MV-4-11 (cell line): ENCODE data around the gene FAM219B.
A peak's percentile ranks its signal among the peaks of the same experiment; 100 is the strongest.
"Not testable (repeated sequence)": the region's sequence is repeated elsewhere in the genome, so short reads cannot be mapped to it uniquely, and the experiment has no call there.

Experiments
- DNase-seq: peaks from one replicate; lab custom pipeline; 2025; lab: John Stamatoyannopoulos, UW

Gene FAM219B

DNA sequence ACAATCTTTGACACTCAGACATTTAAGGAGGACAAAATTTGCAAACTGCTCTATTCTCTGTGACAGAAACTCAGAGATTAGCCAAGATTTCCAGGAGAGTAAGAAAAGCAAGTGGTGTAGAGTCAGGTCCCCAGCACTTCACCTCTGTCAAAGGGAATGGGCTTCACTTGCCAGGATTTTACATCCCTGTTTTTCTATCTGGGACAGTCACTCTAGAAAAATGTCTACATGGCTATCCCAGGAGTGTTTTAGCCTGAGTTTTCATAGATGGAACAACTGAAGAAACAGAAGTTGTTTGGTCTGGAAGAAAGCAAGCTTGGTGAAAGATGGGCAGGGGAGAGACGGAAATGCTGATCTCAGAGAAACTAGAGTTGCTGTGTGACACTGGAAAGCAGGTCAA lies 3.0 kb downstream of the FAM219B start:
- DNase-seq = no peak

DNA sequence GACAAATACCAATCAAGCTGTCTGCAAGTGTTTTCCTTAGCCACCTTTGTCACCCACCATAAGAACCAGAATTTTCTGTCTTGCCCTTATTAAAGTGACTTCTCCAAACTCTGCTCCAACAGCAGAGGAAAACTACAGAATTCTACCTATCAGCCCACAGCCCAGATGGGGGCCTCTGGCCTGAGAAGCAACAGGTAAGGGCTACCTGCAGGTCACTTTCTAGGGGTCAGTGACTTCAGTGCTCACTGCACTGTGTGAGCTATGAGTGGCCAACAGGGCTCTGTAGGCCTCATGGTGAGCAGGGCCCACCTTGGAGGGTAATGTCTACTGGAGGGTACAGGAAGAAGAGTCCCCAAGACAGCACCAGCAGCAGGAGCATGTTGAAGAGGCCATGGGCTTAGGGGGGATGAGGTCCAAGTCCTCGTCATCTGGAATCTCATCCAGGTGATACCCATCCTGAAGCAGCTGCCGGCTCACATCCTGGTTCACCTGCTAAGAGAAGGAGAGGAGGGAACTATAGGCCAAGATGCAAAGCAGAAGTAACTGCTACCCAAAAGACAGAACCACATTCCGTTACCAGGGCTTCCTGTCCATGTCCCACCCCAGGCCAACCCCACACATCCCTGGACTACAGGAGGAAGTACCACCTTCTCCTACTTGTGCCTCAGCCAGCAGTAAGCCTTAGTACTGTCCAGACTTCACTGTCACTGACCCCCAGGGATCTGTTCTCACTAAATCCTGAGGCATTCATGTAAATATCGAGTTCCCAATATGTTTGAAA lies 4.2 kb downstream of the FAM219B start:
- no peak for DNase-seq

DNA sequence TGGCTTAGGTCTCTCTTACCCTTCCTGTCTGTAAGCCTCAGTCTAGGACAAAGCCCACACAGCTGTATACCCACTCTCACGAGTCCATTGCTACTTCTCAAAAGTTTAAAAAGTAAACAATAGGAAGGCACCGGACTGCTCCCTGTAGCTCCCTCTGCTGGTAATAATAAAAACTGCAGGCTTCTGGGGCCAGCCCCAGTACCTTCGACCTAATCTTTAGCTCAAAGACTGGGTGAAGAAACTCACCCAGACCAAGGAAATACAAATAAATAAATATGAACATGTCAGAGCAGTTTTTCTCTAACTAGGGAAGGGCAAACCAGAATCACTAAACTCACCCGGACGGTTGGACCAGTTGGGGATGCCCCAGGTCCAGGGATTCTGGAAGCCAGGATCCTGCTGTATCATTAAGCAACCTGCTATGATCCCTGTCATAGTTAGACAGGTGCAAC lies 5.0 kb downstream of the FAM219B start:
- peak; percentile 65 for DNase-seq

DNA sequence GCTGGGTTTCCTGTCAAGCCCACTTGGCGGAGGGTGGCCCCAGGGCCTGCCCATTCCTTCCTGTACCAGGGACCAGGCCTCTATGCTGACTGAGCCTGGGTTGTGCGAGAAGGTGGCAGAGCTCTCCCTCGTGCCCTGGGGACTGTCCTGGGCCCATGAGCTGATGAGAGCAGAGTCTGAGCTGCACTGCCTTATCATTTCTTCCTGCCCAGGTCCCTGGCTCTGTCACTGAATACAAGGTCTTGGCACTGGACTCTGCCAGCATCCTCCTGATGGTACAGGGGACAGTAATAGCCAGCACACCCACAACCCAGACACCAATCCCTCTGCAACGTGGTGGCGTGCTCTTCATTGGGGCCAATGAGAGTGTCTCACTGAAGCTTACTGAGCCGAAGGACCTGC lies 9.3 kb downstream of the FAM219B start:
- no peak for DNase-seq

DNA sequence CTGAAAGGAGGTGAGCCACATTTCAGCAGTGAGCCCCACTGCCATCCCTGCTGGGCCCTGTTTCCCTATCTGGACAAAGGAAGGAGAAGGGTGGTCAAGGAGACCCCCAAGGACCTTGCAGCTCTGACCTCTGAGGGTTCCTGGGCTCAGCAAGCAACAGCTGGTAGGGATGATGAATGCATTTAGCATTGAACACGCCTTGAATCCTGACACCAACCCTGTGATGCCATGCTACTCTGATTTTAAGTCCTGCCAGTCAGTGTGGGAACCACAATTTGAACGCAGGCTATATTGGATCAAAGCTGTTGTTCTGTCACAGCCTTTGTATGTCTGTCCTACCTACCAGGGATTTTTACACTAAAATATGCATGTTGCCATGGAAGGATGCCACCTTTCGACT lies 10.3 kb downstream of the FAM219B start:
- no peak for DNase-seq

DNA sequence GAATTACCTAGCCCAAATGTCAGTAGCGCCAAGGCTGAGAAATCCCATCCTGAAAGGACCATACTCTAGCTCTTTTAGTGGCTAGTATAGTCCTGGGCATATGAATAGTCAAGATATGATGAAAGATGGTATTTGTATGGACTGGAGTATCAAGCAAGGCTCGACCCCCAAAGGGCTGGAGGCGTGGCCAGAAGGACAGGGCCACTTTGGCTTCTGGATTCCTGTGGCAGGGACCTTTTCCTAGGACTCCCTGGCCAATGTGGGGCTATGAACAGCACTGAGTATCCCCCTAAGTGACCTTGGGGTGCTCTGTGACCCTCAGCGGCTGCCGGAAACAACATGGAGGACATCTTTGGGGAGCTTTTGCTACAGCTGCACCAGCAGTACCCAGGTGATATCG lies 10.8 kb downstream of the FAM219B start:
- no peak for DNase-seq

DNA sequence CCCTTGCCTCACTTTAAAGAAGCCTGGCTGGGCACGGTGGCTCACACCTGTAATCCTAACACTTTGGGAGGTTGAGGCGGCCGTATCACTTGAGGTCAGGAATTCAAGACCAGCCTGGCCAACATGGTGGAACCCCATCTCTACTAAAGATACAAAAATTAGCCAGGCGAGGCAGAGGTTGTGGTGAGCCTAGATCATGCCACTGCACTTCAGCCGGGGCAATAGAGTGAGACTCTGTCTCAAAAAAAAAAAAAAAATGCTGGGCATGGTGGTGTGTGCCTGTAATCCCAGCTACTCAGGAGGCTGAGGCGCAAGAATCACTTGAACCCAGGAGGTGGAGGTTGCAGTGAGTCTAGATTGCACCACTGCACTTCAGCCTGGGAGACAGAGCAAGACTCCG lies 12.3 kb downstream of the FAM219B start:
- DNase-seq = not testable (repeated sequence)

DNA sequence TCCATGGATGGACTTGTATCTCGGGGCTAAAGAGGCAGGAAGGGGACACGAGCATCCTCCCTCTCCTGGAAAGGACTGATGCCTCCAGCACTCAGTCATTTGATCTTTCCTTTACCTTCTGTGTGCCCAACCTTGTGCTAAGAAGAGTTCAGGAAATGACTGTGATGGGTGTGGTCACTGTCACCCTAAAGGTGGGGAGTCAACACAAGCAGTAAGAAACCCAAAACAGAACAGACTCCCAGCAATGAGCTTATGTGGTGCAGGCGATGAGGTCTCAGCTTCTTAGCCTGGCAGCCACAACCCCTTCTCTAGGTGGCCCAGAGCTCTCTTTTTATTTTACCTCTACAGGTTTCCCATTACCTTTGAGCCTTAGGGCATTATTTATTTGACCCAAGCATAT lies 13.0 kb downstream of the FAM219B start:
- no peak for DNase-seq

DNA sequence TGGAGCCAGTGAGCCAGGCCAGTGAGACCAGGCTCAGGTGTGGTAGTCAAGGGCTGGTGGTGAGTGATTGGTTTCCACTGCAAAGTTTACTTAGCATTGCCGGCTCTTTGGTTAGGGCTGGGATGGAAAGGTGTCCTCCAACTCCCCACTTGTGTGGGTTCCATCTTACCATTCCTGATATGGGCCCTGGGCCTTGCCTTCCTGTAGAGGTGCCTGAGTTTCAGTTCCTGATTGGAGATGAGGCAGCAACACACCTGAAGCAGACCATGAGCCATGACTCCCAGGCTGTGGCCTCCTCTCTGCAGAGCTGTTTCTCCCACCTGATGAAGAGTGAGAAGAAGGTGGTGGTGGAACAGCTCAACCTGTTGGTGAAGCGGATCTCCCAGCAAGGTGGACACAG lies 13.7 kb downstream of the FAM219B start:
- DNase-seq = no peak

DNA sequence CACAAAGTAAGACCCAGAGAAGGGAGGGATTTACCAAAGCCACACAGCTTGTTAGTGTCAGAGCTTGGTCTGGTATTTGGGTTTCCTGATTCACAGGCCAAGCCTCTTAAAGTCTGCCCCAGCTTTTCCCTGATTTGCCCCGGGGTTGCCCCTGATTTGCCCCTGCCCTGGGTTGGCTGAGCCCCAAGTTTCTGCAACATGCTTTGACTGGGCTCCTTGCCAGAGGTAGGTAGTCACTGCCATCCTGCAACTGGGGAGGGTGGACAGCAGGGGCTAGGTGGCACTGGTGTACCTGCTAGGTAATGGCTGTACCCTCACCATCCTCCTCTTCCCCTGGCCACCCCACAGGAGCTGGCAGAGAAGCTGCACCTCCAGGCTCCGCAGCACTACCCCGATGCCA lies 14.3 kb downstream of the FAM219B start:
- DNase-seq = no peak

DNA sequence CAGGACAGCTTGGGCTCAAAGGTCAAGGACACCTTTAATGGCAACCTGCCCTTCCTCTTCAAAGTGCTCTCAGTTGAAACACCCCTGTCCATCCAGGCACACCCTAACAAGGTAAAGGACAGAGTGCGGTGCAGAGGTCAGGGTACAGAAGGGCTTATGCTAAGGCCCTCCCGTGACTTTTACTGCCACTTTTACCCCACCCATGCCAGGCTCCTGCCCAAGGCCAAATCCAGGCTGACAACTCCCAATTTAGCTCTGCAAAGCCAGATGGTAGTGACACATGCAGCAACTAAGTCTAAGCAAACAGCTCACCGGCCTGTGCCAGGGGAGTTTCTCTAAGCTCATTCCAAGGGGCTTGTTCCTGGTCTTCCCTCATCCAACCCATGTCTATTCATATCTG lies 15.2 kb downstream of the FAM219B start:
- DNase-seq = no peak

DNA sequence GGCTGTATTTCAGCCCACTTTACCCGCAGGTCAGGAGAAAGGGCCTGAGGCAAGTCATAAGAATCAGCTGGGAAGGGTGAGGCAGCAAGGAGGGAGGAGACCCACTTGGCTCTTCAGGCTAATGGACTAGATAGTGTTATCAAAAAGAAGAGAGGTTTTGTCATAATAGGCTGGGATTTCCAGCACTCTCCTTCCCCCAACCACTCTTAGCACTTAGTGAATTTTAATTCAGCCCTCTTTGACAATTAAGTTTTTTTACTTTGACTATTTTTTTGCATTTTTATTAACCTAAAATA lies 16.0 kb downstream of the FAM219B start:
- no peak for DNase-seq

DNA sequence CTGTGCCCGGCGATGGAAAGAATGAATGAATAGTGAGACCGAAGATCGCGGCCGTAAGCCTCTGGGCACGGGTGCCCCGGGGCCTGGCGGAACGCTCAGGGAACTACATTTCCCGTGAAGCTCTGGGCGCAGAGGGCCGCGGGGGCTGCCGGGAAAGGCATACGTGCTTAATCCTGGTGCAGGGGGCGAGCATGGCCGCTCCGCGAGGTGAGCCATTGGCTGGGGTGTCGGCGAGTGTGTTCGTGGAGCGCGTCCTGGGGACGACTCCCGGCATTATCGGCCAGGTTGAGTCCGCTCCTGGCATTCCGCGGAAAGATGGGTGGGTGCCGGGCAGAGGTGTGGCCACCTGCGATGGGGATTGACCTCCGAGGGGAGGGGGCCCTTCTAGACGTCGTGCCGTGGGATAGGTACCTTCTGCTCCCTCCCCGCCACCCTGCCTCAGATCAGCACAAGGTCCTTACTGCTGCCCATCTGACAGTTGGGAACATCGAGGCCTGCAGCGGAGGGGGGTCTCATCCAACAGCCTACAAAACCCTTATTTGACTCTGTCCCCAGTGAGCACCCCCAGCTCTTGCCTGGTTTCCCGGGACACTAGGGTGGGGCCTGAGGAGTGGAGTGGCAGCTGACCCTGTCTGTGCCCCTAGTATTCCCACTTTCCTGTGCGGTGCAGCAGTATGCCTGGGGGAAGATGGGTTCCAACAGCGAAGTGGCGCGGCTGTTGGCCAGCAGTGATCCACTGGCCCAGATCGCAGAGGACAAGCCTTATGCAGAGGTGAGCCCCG lies 16.6 kb downstream of the FAM219B start, which contains the start of gene MPI:
Gene MPI (plus strand): TSS at position 160 of the 782 bp plus-strand sequence. CDS start 32 bp downstream, at position 192.
- DNase-seq = peak; percentile 71

DNA sequence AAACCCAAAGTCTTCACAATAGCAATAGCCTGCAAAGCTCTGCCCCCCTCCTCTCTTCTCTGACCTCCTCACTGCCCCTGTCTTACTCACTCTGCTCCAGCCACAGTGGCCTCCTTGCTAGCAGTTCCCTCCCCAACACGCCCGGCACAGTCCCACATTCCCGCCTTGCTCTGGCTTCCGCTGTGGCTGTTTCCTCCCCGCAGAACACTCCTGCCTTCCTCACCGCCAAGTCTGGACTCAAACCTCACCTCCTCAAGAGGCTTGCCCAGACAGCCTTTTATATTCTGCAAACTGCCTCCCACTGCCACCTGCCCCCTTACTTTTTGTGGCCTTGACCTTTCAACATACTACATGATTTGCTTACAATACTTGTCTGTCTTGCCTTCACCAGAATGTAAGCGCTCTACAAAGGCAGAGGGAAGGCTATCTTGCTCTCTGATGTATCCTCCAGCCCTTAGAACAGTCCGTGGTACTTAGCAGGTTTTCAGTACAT lies 17.2 kb downstream of the FAM219B start:
- peak; percentile 28 for DNase-seq

DNA sequence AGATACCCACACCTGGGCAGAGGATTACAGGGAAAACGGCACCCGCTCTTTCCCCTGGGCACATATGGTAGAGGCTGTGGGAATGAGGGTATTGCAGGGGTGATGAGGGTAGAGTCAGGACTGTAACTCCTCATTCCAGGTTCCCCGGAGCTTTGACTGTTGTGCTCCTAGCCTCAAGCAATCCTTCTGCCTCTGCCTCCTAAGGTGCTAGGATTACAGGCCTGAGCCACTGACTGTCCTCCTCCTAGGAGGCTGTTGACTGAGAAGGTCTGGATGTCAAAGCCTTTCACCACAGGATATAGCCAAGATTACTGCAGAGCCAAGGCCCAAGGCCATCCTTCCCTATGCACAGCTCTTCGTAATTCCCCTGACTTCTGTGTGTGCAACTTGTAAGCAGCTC lies 17.9 kb downstream of the FAM219B start:
- no peak for DNase-seq

DNA sequence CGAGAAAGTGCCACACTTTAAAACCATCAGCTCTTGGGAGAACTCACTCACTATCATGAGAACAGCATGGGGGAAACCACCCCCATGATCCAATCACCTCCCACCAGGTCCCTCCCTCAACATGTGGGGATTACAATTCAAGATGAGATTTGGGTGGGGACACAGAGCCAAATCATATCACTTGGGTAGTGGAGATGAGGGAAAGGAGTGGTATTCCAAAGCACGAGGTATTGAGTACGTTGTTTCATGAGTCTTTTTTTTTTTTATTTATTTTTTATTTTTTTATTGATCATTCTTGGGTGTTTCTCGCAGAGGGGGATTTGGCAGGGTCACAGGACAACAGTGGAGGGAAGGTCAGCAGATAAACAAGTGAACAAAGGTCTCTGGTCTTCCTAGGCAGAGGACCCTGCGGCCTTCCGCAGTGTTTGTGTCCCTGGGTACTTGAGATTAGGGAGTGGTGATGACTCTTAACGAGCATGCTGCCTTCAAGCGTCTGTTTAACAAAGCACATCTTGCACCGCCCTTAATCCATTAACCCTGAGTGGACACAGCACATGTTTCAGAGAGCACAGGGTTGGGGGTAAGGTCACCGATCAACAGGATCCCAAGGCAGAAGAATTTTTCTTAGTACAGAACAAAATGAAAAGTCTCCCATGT lies 19.0 kb downstream of the FAM219B start:
- DNase-seq = not testable (repeated sequence)

DNA sequence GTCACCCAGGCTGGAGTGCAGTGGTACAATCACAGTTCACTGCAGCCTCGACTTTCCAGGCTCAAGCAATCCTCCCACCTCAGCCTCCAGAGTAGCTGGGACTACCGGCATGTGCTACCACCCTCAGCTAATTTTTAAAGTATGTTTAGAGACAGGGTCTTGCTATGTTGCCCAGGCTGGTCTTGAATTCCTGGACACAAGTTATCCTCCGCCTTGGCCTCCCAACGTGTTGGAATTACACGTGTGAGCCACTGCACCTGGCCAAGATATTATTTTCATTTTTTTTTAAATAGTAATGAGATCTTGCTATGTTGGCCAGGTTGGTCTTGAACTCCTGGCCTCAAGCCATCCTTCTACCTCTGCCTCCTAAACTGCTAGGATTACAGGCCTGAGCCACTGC lies 21.2 kb downstream of the FAM219B start:
- DNase-seq = no peak

DNA sequence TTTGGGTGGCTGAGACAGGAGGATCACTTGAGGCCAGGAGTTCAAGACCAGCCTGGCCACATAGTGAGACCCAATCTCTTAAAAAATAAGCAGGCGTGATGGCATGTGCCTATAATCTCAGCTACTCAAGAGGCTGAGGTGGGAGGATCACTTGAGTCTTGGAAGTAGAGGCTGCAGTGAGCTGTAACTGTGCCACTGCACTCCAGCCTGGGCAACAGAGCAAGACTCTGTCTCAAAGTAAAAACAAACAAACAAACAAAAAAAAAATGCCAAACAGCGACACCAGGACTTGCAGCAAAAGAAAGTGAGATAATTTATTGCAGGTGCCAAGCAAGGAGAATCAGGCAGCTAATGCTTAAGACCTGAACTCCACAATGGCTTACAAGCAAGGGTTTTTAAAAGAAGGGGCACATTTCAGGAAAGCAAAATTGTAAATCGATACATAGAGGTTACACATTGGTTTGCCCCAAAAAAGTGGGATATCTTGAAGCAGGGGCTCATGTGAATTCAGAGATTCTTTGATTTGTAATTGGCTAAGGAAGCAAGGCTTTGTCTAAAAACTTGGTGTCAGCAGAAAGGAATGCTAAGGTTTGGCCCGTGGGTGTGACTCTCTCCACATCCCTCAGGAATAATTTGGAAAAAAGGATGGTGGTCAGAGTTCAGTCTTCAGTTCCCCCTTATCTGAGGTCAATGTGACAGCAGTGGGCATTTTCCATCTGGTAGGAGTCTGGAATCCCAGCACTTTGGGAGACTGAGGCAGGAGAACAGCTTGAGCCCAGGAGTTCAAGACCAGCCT lies 22.0 kb downstream of the FAM219B start:
- no peak for DNase-seq

DNA sequence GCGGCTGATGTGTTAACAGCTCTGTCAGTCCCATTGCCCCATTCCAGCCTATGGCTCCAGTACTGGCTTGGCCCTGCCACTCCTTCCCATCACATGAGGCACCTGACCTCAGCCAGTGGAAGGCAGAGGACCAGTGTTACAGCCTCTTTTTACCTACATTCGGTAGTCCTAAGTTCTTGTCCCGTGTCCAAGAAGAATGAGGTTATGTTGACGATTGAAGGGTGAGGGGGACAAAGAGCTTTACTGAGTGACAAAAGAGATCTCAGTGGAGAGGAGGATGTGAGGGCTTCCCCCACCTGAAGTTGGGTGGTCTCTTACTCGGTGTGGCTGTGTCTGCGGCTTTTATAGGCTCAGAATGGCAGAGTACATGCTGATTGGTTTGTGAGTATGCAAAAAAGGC lies 24.1 kb downstream of the FAM219B start:
- DNase-seq = no peak

DNA sequence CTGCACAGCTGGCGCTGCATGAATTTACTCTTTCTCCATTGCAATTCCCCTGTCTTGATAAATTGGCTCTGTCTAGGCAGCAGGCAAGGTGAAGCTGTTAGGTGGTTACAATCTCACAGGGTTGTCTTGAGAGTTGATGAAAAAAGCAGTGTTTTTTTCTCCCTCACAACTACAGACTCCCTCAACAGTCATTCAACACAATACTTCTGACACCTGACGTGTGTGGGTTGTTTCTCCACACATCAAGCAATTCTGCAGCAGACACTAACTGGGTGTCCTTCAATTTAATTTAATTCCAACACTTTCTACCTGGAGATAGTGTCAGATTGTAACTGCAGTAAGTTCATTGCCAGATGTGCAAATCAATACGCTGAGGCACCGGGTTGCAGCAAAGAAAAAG lies 28.4 kb downstream of the FAM219B start:
- no peak for DNase-seq

DNA sequence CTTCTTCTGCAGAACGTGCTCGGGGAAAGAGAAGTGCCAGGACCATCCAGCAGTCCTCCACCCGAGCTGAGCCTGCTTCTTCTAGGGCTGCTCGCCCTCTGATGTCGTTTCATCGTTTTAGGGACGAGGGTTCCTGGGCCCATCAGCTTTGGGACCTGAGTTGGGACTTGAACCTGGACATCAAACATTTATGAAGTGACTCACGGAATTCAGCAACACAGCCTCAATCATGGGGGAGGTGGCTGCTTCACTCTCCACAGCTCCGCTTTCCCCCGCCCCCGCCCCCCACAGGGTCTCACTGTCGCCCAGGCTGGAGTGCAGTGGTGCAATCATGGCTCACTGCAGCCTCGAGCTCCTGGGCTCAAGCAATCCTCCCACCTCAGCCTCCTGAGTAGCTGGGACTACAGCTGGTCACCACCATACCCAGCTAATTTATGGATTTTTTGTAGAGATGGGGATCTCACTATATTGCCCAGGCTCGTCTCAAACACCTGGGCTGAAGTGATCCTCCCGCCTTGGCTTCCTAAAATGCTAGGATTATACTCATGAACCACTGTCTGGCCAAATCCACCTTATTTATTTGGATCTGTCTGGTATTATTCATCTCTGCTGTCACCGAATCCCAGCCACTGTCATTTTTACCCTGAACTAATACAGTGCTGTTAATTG lies 32.8 kb downstream of the FAM219B start:
- peak; percentile 29 for DNase-seq
